SK-N-SH treated with all-trans-retinoic acid at 6 μM for 48 hours (cell line): Measurements from ENCODE around the gene GRK4.
"Not testable (repeated sequence)": the region's sequence is repeated elsewhere in the genome, so short reads cannot be mapped to it uniquely, and the experiment has no call there.

ENCODE experiments used
- ATAC-seq: fragments of 200-7000 bp; cut with Tn5 transposase; 3 replicates; pipeline ENCODE4 v1.9.1; 2020; ENCODE audit warnings: mild to moderate bottlenecking, moderate library complexity
- ARNTL ChIP-seq: fragments of 450-650 bp; formaldehyde crosslinking; IDR thresholded peaks from 2 replicates; pipeline ENCODE4 v1.5.0; 2020; ENCODE audit warnings: low read depth, mild to moderate bottlenecking, moderate library complexity, borderline replicate concordance
- BACH2 ChIP-seq: fragments of 250-450 bp; sonication (Bioruptor Pico); IDR thresholded peaks from 2 replicates; pipeline ENCODE4 v1.9.0; 2021; ENCODE audit warnings: mild to moderate bottlenecking, borderline replicate concordance
- CSDC2 ChIP-seq: fragments of 250-450 bp; sonication (Bioruptor Pico); IDR thresholded peaks from 2 replicates; pipeline ENCODE4 v1.5.0; 2020; ENCODE audit warnings: mild to moderate bottlenecking, moderate library complexity
- CSRNP3 ChIP-seq: fragments of 250-450 bp; sonication (Bioruptor Pico); IDR thresholded peaks from 2 replicates; pipeline ENCODE4 v1.5.1; 2021; ENCODE audit warnings: mild to moderate bottlenecking, moderate library complexity
- ESRRG ChIP-seq: fragments of 250-450 bp; sonication (Bioruptor Pico); IDR thresholded peaks from 2 replicates; pipeline ENCODE4 v1.6.1; 2021; ENCODE audit warnings: mild to moderate bottlenecking
- GLIS3 ChIP-seq: fragments of 250-450 bp; sonication (Bioruptor Pico); IDR thresholded peaks from 2 replicates; pipeline ENCODE4 v1.5.0; 2020; ENCODE audit warnings: mild to moderate bottlenecking, moderate library complexity
- ISL1 ChIP-seq: fragments of 250-450 bp; sonication (Bioruptor Pico); IDR thresholded peaks from 2 replicates; pipeline ENCODE4 v2.1.2; 2022; ENCODE audit warnings: mild to moderate bottlenecking, moderate library complexity
- PATZ1 ChIP-seq: fragments of 250-450 bp; sonication (Bioruptor Pico); IDR thresholded peaks from 2 replicates; pipeline ENCODE4 v1.8.0; 2020; ENCODE audit warnings: mild to moderate bottlenecking, moderate library complexity, borderline replicate concordance
- PPARA ChIP-seq: fragments of 250-450 bp; sonication (Bioruptor Pico); IDR thresholded peaks from 2 replicates; pipeline ENCODE4 v1.5.0; 2020; ENCODE audit warnings: mild to moderate bottlenecking, borderline replicate concordance
- RARB ChIP-seq: fragments of 250-450 bp; sonication (Bioruptor Pico); IDR thresholded peaks from 2 replicates; pipeline ENCODE4 v1.8.0; 2021; ENCODE audit warnings: mild to moderate bottlenecking, moderate library complexity
- SNAI2 ChIP-seq: fragments of 250-450 bp; sonication (Bioruptor Pico); IDR thresholded peaks from 2 replicates; pipeline ENCODE4 v1.5.0; 2020; ENCODE audit warnings: mild to moderate bottlenecking, moderate library complexity
- TCF4 ChIP-seq: fragments of 250-450 bp; sonication (Bioruptor Pico); IDR thresholded peaks from 2 replicates; pipeline ENCODE4 v1.8.0; 2021; ENCODE audit warnings: mild to moderate bottlenecking, moderate library complexity, borderline replicate concordance
- TOX ChIP-seq: fragments of 250-450 bp; sonication (Bioruptor Pico); IDR thresholded peaks from 2 replicates; pipeline ENCODE4 v1.8.0; 2021; ENCODE audit warnings: mild to moderate bottlenecking, moderate library complexity, borderline replicate concordance
- ZFP3 ChIP-seq: fragments of 250-450 bp; sonication (Bioruptor Pico); IDR thresholded peaks from 2 replicates; pipeline ENCODE4 v1.5.0; 2020; ENCODE audit warnings: mild to moderate bottlenecking, moderate library complexity
- ZFP30 ChIP-seq: fragments of 450-650 bp; formaldehyde crosslinking; IDR thresholded peaks from 2 replicates; pipeline ENCODE4 v1.5.0; 2022; ENCODE audit warnings: mild to moderate bottlenecking, moderate library complexity
- ZNF565 ChIP-seq: fragments of 450-650 bp; formaldehyde crosslinking; conservative IDR thresholded peaks from 2 replicates; pipeline ENCODE4 v1.5.0; 2020; ENCODE audit warnings: low read depth, mild to moderate bottlenecking, moderate library complexity
- ZNF70 ChIP-seq: fragments of 450-650 bp; formaldehyde crosslinking; IDR thresholded peaks from 2 replicates; pipeline ENCODE4 v1.5.0; 2020; ENCODE audit warnings: mild to moderate bottlenecking, moderate library complexity
- ZNF8 ChIP-seq: fragments of 450-650 bp; formaldehyde crosslinking; IDR thresholded peaks from 2 replicates; pipeline ENCODE4 v1.5.0; 2020; ENCODE audit warnings: mild to moderate bottlenecking, moderate library complexity
- TF ChIP-seq, protein P1 (sequence below): fragments of 250-450 bp; sonication (Bioruptor Pico); IDR thresholded peaks from 2 replicates; pipeline ENCODE4 v1.5.1; 2020; ENCODE audit warnings: low read depth, mild to moderate bottlenecking, moderate library complexity
- TF ChIP-seq, protein P2 (sequence below): fragments of 250-450 bp; sonication (Bioruptor Pico); IDR thresholded peaks from 2 replicates; pipeline ENCODE4 v1.8.0; 2021; ENCODE audit warnings: low read depth, mild to moderate bottlenecking, moderate library complexity, borderline replicate concordance

Gene GRK4

DNA sequence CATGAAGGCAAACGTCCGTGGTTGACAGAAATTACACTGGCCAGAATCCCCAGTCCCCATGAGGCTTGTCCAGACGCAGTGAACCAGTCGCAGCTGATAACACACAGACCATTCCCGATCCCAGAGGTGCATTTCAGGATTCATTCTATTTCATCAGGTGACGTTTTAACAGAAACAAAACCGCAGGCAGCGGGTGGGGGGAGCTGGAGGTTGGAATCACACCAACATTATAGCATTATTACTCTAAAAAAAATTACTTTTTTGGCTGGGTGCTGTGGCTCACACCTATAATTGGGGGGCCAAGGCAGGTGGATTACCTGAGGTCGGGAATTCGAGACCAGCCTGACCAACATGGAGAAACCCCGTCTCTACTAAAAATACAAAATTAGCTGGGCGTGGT lies 25.4 kb upstream of the GRK4 start:
- TF ChIP-seq, protein P1, sequence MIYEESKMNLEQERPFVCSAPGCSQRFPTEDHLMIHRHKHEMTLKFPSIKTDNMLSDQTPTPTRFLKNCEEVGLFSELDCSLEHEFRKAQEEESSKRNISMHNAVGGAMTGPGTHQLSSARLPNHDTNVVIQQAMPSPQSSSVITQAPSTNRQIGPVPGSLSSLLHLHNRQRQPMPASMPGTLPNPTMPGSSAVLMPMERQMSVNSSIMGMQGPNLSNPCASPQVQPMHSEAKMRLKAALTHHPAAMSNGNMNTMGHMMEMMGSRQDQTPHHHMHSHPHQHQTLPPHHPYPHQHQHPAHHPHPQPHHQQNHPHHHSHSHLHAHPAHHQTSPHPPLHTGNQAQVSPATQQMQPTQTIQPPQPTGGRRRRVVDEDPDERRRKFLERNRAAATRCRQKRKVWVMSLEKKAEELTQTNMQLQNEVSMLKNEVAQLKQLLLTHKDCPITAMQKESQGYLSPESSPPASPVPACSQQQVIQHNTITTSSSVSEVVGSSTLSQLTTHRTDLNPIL (CRISPR knock-in tag) = no peak
- TF ChIP-seq, protein P2, sequence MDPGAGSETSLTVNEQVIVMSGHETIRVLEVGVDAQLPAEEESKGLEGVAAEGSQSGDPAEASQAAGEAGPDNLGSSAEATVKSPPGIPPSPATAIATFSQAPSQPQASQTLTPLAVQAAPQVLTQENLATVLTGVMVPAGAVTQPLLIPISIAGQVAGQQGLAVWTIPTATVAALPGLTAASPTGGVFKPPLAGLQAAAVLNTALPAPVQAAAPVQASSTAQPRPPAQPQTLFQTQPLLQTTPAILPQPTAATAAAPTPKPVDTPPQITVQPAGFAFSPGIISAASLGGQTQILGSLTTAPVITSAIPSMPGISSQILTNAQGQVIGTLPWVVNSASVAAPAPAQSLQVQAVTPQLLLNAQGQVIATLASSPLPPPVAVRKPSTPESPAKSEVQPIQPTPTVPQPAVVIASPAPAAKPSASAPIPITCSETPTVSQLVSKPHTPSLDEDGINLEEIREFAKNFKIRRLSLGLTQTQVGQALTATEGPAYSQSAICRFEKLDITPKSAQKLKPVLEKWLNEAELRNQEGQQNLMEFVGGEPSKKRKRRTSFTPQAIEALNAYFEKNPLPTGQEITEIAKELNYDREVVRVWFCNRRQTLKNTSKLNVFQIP = no peak
- no peak for TF ChIP-seq ZNF70 (CRISPR knock-in tag)
- no peak for TF ChIP-seq CSDC2
- no peak for TF ChIP-seq ZFP3 (CRISPR knock-in tag)
- TF ChIP-seq CSRNP3 = no peak
- TF ChIP-seq BACH2 (CRISPR knock-in tag) = no peak
- TF ChIP-seq SNAI2 = no peak
- TF ChIP-seq TOX (CRISPR knock-in tag) = no peak
- no peak for TF ChIP-seq PPARA
- TF ChIP-seq ZFP30 (CRISPR knock-in tag) = no peak
- no peak for TF ChIP-seq ZNF8 (CRISPR knock-in tag)
- no peak for TF ChIP-seq ARNTL (CRISPR knock-in tag)
- no peak for TF ChIP-seq GLIS3 (CRISPR knock-in tag)
- no peak for TF ChIP-seq RARB (CRISPR knock-in tag)
- no peak for TF ChIP-seq PATZ1 (CRISPR knock-in tag)
- TF ChIP-seq ZNF565 (CRISPR knock-in tag) = no peak
- TF ChIP-seq ESRRG (CRISPR knock-in tag) = no peak
- no peak for TF ChIP-seq TCF4
- TF ChIP-seq ISL1 (CRISPR knock-in tag) = no peak
- ATAC-seq = no peak

- ATAC-seq = not testable (repeated sequence)
These were observed 25.0 kb upstream of the GRK4 start for GRCh38 chr4:2938411-2938810.

- no peak for ATAC-seq
- TF ChIP-seq TCF4 (no peak), ZNF565 (CRISPR knock-in tag) (no peak), PPARA (no peak), RARB (CRISPR knock-in tag) (no peak), PATZ1 (CRISPR knock-in tag) (no peak), ZFP30 (CRISPR knock-in tag) (no peak), ZNF8 (CRISPR knock-in tag) (no peak), ARNTL (CRISPR knock-in tag) (no peak), SNAI2 (no peak), ESRRG (CRISPR knock-in tag) (no peak), BACH2 (CRISPR knock-in tag) (no peak)
- TF ChIP-seq, protein P2 = no peak
- TF ChIP-seq, protein P1 (CRISPR knock-in tag) = no peak
These were observed 24.5 kb upstream of the GRK4 start for GRCh38 chr4:2938906-2939305.
